GM18505 (cell line): ENCODE data around the gene LCLAT1.

Source experiments
- ATAC-seq: cut with Tn5 transposase; IDR thresholded peaks from one replicate; pipeline ENCODE4 v1.9.1; 2021; ENCODE audit not compliant: unreplicated experiment
- POLR2A ChIP-seq: IDR thresholded peaks from 4 replicates; pipeline ENCODE4 v1.6.1; 2011; ENCODE audit warnings: borderline replicate concordance; ENCODE audit not compliant: insufficient read depth, insufficient read length; ENCODE audit errors: extremely low read depth

LCLAT1 gene

DNA sequence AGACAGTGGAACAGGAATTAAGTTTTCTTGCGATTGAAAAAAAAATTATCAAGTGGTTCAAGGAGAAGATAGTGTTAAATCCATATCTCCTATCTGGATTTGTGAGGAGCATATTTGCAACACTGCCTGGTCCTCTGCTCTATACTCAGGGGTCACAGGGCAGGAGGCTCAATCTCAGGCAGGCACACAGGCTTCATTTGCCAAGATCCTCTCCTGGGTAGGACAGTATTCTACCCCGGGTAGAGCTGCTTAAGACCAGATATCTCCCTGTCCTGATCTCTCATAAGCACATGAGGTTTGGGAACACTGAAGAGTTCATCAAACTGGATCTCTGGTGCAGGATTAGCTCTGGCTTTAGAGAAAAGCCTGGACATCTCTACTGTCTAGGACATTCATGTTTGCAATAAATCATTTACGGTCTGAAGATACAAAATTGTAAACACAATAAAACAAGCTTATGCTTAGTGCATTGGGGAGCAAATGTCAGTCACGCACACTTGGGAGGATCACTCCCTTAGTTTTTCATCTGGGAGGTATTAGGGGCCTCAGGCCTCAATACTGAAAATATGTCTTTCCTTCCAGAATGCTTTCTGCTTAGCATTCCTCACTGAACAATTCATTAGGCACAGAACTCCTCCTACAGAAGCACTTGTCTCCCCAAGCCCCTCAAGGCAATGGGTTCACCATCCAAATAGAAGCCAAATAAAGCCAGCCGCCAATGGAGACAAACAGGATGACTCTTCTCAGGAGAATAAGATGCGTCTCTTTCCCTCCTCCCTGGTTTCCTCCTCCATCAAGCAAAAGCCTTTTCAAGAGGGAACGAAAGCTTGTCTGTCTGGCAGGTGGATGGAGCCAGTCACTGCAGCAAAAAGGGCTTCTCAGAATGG is 34.1 kb upstream of the LCLAT1 start:
- ATAC-seq, result no peak
- TF ChIP-seq POLR2A, result no peak

GRCh38 chr2:30414961-30415360 is 32.1 kb upstream of the LCLAT1 start:
- TF ChIP-seq POLR2A, result no peak
- ATAC-seq, result no peak

DNA sequence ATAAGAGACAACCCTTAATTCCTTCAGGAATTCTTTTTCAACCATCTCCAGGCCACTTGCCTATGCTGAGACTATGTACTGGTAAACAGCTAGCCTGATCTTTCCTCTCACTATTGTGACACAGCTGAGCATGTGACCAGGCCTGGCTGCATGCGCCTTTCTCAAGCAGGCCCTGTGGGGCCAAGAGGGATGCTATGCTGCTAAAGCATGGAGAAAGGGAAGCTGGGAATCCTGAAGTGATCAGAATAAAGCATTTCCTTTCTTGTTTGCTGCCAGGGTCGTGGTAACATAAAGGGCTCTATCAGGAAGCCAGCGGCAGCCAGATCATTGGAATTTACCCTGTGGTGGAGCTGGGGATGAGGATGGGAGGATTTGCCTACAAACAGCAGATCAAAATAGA is 29.8 kb upstream of the LCLAT1 start:
- no peak for ATAC-seq
- TF ChIP-seq POLR2A, result no peak

DNA sequence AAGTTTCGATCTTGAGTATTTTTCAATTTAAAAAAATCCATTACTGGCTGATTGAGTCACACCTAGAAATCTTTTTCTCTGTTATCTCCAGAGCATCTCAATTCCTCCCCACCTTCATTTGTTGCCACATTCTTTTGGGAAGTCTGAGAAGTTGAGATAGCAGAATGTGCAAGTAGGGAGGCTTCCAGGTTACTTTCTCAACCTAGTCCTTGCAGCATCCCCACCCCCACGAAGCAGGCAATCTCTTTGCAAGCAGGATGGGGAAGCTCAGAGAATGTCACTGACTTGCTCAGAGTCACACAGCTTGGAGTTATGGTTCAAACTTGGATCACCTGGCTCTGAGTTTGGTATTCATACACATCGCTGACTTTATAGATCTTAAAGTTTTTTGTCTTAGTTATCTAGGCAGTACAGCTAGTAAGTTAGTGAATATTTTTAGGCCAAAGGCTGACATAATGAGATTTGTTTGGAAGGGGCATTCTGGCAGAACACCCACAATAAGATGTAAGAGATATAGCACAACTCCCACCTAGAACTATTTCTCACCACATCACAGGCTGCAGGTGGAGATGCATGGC is 25.9 kb upstream of the LCLAT1 start:
- TF ChIP-seq POLR2A, result no peak
- no peak for ATAC-seq

DNA sequence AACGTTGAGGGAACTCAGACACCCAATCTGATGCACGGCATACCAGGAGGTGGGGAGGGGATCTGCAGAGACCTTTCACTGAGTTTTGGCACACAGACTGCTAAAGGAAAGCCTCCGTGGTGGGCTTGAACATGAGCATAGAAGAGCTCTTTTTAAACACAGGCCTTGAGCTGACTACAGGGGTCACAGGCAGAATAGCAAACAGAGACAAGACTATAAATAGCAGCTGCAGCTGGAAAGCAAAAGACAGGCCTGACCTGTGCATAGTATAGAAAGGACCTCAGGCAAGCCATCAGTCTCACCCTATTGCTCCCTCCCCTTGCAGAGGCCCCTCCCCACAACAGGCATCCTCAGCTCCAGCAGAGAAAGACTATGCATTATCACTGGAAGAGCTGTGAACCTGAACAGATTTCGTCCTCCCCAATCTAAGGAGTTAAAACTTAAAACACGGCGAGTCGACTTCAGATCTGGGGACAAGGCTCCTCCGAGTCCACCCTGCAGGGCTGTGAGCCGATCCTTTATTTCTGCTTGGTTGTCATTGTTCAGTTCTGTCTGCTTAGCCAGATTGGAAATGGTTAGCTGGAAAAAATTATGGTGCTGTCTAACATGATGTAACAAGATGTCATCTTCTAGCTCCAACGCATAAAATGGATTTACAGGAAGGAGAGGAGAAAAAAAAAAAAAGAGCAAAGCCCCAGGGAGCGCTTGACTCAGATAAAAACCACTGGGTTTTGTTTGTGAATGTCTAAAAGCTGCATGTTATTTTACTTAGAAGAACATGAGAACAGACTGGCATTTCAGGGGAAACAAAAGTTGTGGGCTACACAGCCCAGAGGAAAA is 25.2 kb upstream of the LCLAT1 start:
- ATAC-seq, result peak; percentile 14
- no peak for TF ChIP-seq POLR2A

DNA sequence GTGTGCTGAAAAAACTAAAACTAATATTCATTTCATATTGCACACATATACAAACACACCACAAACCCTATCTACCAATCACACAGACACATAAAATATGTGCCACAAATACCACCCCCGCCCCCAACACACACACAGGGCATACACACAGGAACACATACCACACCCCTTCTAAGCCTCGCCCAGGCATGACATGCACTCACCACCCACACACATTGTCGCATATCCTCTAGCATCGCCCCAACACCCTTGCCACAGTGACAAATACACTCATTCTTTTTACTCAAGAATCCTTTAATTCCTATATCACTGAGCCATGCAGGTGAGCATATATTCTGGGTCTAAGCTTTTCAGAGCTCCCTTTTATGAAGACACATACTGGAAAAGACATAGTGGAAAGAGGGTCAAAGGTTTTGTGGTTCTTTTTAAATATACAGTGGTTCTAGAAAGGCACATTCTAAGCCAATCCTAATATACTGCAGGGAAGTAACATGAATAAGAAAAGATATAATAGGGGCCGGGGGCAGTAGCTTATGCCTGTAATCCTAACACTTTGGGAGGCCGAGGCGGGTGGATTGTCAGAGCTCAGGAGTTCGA is 24.5 kb upstream of the LCLAT1 start:
- peak; percentile 81 for ATAC-seq
- TF ChIP-seq POLR2A, result no peak

DNA sequence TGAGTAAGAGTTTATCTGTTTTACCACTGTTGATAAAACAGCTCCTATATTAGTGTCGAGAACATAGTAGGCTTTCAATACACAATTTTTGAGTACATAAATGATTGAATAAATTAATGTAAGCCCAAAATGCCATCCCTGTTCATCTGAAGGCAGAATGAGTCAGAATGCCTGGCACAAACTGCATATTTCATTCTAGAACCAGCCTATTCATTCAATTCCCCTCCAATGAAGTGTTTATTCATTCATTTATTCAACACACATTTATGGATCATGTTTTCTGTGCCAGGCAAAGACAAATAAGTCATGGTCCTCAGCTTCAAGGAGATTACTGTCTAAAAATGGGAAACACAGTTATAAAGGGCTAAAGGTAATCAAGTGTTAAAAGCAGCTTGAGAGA is 22.8 kb upstream of the LCLAT1 start:
- no peak for TF ChIP-seq POLR2A
- ATAC-seq, result no peak

DNA sequence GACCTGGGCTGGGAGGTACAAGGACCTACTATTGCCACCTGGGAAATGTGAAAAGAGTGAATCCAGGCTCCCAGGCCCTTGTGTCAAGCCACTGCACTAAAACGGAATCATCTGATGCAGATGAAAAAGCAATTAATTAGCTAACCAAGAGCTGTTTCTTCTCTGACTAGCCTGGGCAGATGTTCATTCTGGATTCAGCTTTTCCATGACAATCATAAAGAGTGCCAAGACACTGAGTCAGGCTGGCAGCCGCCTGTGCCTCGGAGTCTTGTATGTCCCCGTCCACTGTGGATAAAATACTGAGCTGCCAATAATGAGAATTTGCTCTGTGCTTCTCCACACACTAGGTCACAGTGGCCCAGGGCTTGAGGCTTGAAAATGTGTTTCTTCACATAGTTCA is 21.7 kb upstream of the LCLAT1 start:
- TF ChIP-seq POLR2A, result no peak
- no peak for ATAC-seq

- no peak for TF ChIP-seq POLR2A
- no peak for ATAC-seq
Observed at GRCh38 chr2:30427606-30428347, 19.3 kb upstream of the LCLAT1 start.

GRCh38 chr2:30428348-30428662 is 18.7 kb upstream of the LCLAT1 start:
- ATAC-seq, result no peak
- no peak for TF ChIP-seq POLR2A

DNA sequence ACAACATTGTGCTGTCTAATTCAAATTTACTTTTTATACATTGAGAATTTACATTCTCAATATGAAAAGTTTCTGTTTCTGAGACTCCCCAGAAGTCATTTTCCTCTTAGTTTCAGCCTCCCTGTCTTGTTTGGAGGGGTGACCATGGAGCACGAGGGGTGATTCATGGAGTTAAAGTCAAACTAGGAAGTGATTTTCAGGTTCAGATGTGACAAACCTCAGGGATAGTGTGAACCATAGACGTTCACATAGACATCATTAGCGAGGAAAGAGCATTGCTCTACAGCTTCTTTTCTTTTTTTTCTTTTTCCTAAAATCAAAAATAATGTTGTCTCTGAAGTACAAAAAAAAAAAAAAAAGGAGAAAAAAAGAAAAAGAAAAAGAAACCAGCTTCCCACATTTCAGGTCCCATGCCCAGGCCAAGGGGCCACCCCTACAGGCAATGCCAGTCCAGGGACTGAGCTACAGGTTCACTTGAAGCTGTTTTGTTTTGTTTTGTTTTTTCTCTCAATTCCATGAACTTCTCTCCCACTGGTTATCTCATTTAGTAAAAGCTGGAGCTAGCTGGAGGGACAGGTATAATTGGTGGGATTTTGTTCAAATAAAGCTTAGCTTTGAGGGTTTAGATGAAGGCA is 18.1 kb upstream of the LCLAT1 start:
- no peak for ATAC-seq
- no peak for TF ChIP-seq POLR2A

DNA sequence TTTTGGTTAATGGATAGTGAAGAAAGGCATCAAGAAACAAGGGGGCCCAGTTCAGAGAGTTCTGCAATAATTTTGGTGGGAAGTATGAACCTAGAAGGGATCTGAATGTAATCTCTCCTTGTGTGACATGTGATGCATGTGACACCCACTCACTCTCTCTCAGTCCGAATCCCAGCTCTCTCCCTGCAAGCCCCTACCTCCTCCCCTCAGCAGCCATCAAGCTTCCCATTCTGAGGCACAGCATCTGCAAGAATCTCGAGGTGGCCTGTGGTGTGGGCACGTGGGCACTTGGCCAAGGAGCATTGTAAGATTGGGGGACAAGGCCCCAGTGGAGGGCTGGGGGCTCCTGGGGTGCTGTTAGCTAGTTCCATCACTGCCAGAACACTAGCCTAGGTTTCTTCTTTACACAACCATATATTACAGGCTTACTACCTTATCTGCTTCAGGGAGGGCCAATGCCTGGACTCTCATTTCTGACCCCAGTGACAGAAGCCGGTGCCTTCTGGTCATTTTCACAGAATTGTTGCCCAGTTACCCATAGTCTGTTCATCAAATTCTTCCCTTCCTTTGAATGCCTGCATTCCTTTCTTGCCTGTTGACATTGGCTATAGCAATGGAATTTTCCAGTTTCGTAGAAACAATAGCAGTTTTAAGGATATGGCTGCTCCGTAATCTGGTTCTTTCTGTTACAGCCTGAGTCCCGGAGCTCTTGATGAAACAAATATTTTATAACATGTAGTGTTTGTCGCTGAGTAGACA is 13.3 kb upstream of the LCLAT1 start:
- ATAC-seq, result no peak
- no peak for TF ChIP-seq POLR2A

GRCh38 chr2:30434708-30435107 is 12.3 kb upstream of the LCLAT1 start:
- TF ChIP-seq POLR2A, result no peak
- ATAC-seq, result no peak
